ENCODE data around the gene AQP1. TPM values are rescaled to one million over a fixed set of nuclear protein-coding genes. Genes with fewer than 3 reads are reported as not detected.

AQP1 gene
- total and polyA plus RNA-seq, 8 donors, result 3.8 to 158 (median 52.5) TPM

- WGBS, 5 donors, result 75 to 88% (median 83%) methylated on average over 10 to 26 of the region's 26 CpGs
- Histone ChIP-seq H3K4me1 (peaks cover 0 to 9% (median 1%) of the 10 kb centered on the region in 4 donors), H3K27ac (no peak overlapping the region), H3K4me3 (no peak overlapping the region), H3K36me3 (no peaks in the 10 kb centered on the region), H3K27me3 (peaks cover 0 to 2% (median 2%) of the 10 kb centered on the region in 3 donors), H3K9me3 (no peaks in the 10 kb centered on the region)
- no peak for DNase-seq
- intact Hi-C loops (cut with DNase I; ENCODE audit: low total_unique reads), result no loop called here
- no peak for TF ChIP-seq EP300 (IDR thresholded peaks at IDR 0.05)
- no peak for TF ChIP-seq POLR2AphosphoS5 (IDR thresholded peaks at IDR 0.05)
- TF ChIP-seq POLR2A (IDR thresholded peaks at IDR 0.05), result no peak
- TF ChIP-seq CTCF (IDR thresholded peaks at IDR 0.05), result no peak
These were observed 21.7 kb downstream of the AQP1 start for GRCh38 chr7:30933124-30933974.

GRCh38 chr7:30934225-30934624 is 22.6 kb downstream of the AQP1 start:
- Histone ChIP-seq H3K27ac (no peak overlapping the region), H3K4me1 (peaks cover 0 to 15% (median 7%) of the 10 kb centered on the region in 4 donors), H3K27me3 (peaks cover 0 to 8% (median 6%) of the 10 kb centered on the region in 3 donors), H3K4me3 (no peak overlapping the region), H3K9me3 (no peaks in the 10 kb centered on the region), H3K36me3 (no peaks in the 10 kb centered on the region)
- WGBS, 5 donors, result 75 to 88% (median 83%) methylated on average over 2 to 5 of the region's 5 CpGs
- intact Hi-C loops (cut with DNase I; ENCODE audit: low total_unique reads), result no loop called here
- DNase-seq, result no peak
- no peak for TF ChIP-seq POLR2A (IDR thresholded peaks at IDR 0.05)
- TF ChIP-seq CTCF (IDR thresholded peaks at IDR 0.05), result no peak
- no peak for TF ChIP-seq EP300 (IDR thresholded peaks at IDR 0.05)

- Histone ChIP-seq H3K27ac (no peak overlapping the region), H3K27me3 (peaks cover 0 to 15% (median 6%) of the 10 kb centered on the region in 3 donors), H3K4me3 (no peak overlapping the region), H3K36me3 (no peaks in the 10 kb centered on the region), H3K9me3 (no peaks in the 10 kb centered on the region), H3K4me1 (peaks cover 0 to 15% (median 7%) of the 10 kb centered on the region in 4 donors)
- no peak for DNase-seq
- intact Hi-C loops (cut with DNase I; ENCODE audit: low total_unique reads), result no loop called here
- TF ChIP-seq POLR2AphosphoS5 (IDR thresholded peaks at IDR 0.05) (no peak), POLR2A (IDR thresholded peaks at IDR 0.05) (no peak), EP300 (IDR thresholded peaks at IDR 0.05) (no peak), CTCF (IDR thresholded peaks at IDR 0.05) (no peak)
- 80 to 88% (median 83%) methylated on average over 6 of the region's 6 CpGs for WGBS, 5 donors
These were observed 23.3 kb downstream of the AQP1 start for GRCh38 chr7:30934732-30935568.

- intact Hi-C loops (cut with DNase I; ENCODE audit: low total_unique reads), result no loop called here
These were observed 23.9 kb downstream of the AQP1 start for GRCh38 chr7:30935569-30935877.

More at GRCh38 chr7:30935569-30935877, 23.9 kb downstream of the AQP1 start:
- Histone ChIP-seq H3K4me3 (no peak overlapping the region), H3K9me3 (no peaks in the 10 kb centered on the region), H3K27me3 (peaks cover 0 to 15% (median 6%) of the 10 kb centered on the region in 3 donors), H3K27ac (no peak overlapping the region), H3K4me1 (peaks cover 0 to 15% (median 7%) of the 10 kb centered on the region in 4 donors), H3K36me3 (no peaks in the 10 kb centered on the region)
- no peak for TF ChIP-seq POLR2A (IDR thresholded peaks at IDR 0.05)
- DNase-seq, result no peak
- 70 to 87% (median 82%) methylated on average over 2 to 3 of the region's 3 CpGs for WGBS, 5 donors
